Upper lobe of left lung (tissue), 4 donors: ENCODE results near the gene FCGR3B.

Source experiments
- EP300 ChIP-seq, 4 donors: sonication (generic); formaldehyde crosslinking; IDR thresholded peaks; one replicate each; pipeline ENCODE4 v1.5.1; 2017; ENCODE audit warnings: antibody characterized with exemption in 4 of 4, control low read depth in 2 of 4
- POLR2A ChIP-seq, 4 donors: fragments of 450-650 bp; IDR thresholded peaks; one replicate each; pipeline ENCODE4 v1.5.1; 2016 to 2017; ENCODE audit warnings: antibody characterized with exemption in 4 of 4, mild to moderate bottlenecking in 2 of 4
- POLR2AphosphoS5 ChIP-seq, 2 donors: sonication (generic); formaldehyde crosslinking; IDR thresholded peaks; one replicate each; pipeline ENCODE4 v1.5.1; 2017; ENCODE audit warnings: antibody characterized with exemption in 2 of 2
- TF ChIP-seq, protein P1 (sequence below), 6 experiments: fragments of 450-650 bp in 4 of 6; fragments of 200-600 bp in 2 of 6; sonication (generic) in 2 of 6; IDR thresholded peaks; one replicate each; pipeline ENCODE4 v1.5.1; 2016 to 2019; ENCODE audit warnings: antibody characterized with exemption in 6 of 6

GRCh38 chr1:161676958-161677689, 46.1 kb upstream of the FCGR3B start:
- TF ChIP-seq, protein P1, sequence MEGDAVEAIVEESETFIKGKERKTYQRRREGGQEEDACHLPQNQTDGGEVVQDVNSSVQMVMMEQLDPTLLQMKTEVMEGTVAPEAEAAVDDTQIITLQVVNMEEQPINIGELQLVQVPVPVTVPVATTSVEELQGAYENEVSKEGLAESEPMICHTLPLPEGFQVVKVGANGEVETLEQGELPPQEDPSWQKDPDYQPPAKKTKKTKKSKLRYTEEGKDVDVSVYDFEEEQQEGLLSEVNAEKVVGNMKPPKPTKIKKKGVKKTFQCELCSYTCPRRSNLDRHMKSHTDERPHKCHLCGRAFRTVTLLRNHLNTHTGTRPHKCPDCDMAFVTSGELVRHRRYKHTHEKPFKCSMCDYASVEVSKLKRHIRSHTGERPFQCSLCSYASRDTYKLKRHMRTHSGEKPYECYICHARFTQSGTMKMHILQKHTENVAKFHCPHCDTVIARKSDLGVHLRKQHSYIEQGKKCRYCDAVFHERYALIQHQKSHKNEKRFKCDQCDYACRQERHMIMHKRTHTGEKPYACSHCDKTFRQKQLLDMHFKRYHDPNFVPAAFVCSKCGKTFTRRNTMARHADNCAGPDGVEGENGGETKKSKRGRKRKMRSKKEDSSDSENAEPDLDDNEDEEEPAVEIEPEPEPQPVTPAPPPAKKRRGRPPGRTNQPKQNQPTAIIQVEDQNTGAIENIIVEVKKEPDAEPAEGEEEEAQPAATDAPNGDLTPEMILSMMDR (IDR thresholded peaks at IDR 0.05) = no peak
- TF ChIP-seq EP300 (IDR thresholded peaks at IDR 0.05) = no peak
- TF ChIP-seq POLR2A (IDR thresholded peaks at IDR 0.05) = no peak
- no peak for TF ChIP-seq POLR2AphosphoS5 (IDR thresholded peaks at IDR 0.05)
